Measurements from ENCODE around the gene SPDYA.
"Not testable (repeated sequence)": the region's sequence is repeated elsewhere in the genome, so short reads cannot be mapped to it uniquely, and the experiment has no call there.

SPDYA gene

GRCh38 chr2:28810384-28811285 lies at the start of gene SPDYA:
TSS of gene SPDYA (plus strand) at chr2:28810834. CDS start at chr2:28816015, 5,181 bp downstream.
- DNase-seq, result peak in 44 of 56 donors; percentile 3 to 78 (median 38)

- no peak for DNase-seq
These were observed 49.2 kb upstream of the SPDYA start for GRCh38 chr2:28761420-28761819.

GRCh38 chr2:28764909-28765711 lies 45.5 kb upstream of the SPDYA start:
- DNase-seq, result no peak

DNA sequence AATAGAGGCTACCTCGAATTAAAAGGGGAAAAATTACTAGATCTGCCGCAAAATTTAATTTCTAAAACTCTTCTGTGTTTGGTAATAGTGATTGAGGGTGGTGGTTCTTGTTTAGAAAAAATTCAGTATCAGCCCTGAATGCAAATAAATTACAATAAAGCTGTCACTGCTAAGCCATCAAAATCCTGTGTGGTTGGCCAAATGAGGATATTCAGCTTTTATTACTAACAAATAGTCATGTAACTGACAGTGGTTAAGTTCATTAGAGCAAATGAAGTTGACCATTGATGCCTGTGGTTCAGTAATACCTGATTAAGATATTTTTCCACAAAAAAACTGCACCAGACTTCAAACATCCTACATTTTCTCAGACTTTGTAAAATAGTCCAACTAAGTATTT lies 44.6 kb upstream of the SPDYA start:
- DNase-seq, result no peak

- DNase-seq, result no peak
These were observed 43.3 kb upstream of the SPDYA start for GRCh38 chr2:28767337-28767736.

GRCh38 chr2:28768422-28768821 lies 42.2 kb upstream of the SPDYA start:
- DNase-seq, result no peak

- no peak for DNase-seq
These were observed 41.7 kb upstream of the SPDYA start for GRCh38 chr2:28768952-28769351.

DNA sequence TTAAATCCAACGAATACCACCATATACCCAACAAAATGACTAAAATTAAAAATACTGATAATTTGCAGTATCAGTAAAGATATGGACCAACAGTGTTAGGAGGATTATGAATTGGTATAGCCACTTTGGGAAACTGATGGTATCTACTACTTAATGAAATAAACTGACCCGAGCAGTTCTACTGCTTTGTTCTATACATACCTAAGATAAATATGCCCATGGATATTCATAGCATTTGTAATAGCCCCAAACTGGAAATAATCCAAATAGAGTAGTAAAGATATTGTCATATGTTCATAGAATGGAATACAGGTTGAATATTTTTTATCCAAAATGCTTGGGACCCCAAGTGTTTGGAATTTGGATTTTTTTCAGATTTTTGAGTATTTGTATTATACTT lies 38.3 kb upstream of the SPDYA start:
- no peak for DNase-seq

GRCh38 chr2:28776471-28776870 lies 34.2 kb upstream of the SPDYA start:
- DNase-seq, result no peak

DNA sequence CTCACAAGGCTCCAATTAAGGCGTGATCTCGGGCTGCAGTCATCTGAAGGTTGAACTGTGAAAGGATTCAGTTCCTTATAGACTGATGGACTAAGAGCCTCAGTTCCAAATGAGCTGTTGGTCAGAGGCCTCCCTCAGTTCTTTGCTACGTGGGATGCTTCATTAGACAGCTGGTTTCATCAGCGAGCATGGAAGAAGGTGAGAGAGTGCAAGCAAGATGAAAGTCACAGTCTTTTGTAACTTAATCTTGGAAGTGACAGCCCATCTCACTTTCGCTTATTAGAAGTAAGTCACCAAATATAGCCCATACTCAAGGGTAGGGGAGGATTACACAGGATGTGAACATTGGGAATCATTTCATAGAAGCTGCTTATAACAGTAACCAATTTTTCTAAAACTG lies 32.2 kb upstream of the SPDYA start:
- no peak for DNase-seq

GRCh38 chr2:28779001-28779400 lies 31.6 kb upstream of the SPDYA start:
- no peak for DNase-seq

DNA sequence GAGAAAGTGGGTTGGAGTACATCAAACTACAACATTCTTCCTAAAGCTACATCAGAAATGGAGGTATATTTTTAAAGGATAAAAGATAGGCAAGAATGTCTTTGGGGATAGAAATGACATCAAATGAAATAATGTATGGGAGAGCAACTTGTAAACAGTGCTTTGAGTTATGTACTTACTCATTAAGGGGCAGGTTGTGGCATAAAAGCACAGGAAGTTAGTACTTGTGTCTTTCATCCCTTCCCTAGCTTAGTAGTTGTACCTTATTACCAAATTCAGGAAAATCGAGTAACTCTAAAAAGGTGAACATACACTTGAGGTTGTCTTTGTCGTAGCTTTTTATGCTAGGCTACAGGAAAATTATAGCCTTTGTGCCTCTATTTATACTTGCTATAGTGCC lies 30.1 kb upstream of the SPDYA start:
- no peak for DNase-seq

DNA sequence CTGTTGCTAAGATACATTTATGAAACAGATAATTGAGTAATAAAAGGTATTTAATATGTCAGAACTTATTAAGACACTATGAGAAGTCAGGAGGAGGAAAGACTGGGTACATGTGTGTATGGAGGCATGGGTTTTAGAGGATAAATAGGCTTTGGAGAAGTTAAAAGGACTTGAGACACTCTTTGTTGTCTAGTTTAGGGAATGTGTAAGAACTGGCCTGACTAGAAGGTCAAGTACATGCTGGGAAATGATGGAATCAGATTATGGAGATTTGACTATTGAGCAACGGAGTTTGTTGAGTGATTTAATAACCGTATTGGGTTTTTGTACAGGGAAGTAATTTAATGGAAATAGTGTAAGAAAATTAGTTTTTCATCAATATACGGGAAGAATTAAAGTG lies 28.2 kb upstream of the SPDYA start:
- no peak for DNase-seq

DNA sequence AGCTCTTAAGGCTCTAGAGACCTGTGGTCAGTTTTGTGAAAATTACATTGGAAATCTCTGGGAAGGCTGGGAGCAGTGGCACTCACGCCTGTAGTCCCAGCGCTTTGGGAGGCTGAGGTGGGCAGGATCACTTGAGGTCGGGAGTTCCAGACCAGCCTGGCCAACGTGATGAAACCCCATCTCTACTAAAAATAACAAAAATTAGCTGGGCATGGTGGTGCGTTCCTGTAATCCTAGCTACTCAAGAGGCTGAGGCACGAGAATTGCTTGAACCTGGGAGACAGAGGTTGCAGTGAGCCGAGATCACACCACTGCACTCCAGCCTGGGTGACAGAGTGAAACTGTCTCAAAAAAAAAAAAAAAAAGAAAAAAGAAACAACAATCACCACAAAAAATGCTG lies 26.1 kb upstream of the SPDYA start:
- not testable (repeated sequence) for DNase-seq

- no peak for DNase-seq
These were observed 14.0 kb upstream of the SPDYA start for GRCh38 chr2:28796620-28797019.

DNA sequence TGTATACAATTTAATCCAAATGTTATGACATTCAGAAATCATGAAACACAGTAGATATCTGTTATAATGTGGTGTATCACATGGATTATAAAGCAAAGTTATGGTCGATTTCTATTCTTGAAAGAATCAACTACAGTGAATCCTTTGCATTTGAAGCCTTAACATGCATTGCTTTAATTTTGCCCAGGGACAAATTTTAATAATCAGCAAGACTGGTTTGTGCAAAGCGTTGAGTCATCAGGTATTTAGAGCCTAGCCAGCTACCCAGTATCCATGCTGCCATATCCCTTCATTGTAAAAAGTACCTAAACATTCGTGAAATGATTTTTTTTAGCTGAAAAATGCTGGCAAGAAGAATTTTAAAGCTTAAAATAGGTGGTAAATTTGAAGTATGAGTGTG lies 8.9 kb upstream of the SPDYA start:
- DNase-seq, result no peak

- DNase-seq, result no peak
These were observed 7.6 kb upstream of the SPDYA start for GRCh38 chr2:28802975-28803429.

DNA sequence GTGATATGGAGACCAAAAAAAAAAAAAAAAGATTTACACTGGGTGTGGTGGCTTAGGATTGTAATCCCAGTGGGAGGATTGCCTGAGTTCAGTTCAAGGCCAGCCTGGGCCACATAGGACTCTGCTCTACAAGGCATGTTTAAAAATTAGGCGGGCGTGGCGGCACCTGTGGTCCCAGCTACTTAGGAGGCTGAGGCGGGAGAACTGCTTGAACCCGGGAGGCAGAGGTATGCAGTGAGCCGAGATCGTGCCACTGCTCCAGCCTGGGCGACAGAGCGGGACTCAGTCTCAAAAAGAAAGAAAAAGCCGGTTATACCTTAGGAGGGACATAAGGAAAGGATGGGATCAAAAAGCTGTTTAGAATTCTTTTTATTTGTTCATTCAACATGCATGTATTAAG lies 707 bp upstream of the SPDYA start:
- peak in 1 of 56 donors; percentile 1 for DNase-seq

DNA sequence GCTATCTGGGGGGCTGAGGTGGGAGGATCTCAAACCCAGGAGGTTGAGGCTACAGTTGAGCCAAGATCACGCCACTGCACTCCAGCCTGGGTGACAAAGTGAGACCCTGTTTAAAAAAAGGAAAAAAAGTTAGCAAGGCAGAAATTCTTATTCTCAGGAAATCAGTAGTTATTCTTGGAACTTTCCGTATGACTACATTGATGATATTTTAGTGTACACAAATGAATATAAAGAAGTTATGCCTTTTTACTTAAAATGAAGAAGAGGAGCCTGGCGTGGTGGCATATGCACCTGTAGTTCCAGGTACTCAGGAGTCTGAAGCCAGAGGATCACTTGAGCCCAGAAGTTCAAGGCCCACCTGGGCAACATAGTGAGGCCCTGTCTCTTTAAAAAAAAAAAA lies 7.4 kb downstream of the SPDYA start:
- DNase-seq, result no peak

GRCh38 chr2:28821295-28821958 lies 10.8 kb downstream of the SPDYA start:
- DNase-seq, result peak in 4 of 56 donors; percentile 2 to 34 (median 6)

DNA sequence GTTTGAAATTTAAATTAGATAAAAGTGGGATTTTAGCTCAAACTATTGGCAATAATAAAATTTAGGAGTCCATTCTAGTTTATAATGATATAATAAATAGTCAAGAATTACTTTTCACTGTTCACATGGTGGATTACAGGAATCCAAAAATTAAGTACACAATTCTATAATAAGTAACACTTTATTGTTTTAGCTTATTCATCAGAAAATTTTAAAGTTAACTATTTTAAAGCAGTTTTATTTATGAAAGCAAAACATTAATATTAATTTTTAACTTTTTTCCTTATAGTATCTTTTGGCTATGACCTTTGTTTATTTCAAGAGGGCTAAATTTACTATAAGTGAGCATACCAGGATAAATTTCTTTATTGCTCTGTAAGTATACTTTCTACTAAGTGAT lies 11.4 kb downstream of the SPDYA start:
- DNase-seq, result no peak

DNA sequence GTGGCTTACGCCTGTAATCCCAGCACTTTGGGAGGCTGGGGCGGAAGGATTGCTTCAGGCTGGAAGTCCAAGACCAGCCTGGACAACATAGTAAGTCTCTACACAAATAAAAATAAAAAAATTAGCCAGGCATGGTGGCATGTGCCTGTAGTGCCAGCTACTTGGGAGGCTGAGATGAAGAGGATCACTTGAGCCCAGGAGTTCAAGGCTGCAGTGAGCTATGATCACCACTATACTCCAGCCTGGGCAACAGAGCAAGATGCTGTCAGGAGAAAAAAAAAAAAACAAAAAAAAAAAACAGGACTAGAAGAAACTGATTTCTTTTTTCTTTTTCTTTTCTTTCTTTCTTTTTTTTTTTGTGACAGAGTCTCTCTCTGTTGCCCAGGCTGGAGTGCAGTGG lies 13.6 kb downstream of the SPDYA start:
- no peak for DNase-seq
